HTERT RPE-1 (cell line): ENCODE measurements around the gene ZNF771.
"Not testable (repeated sequence)": the region's sequence is repeated elsewhere in the genome, so short reads cannot be mapped to it uniquely, and the experiment has no call there.

Experiments
- in situ Hi-C: fragments of 300-500 bp; cut with MboI; formaldehyde crosslinking; loops from 4 replicates; pipeline ENCODE4 v1.14.3; 2020; ENCODE audit warnings: low sequenced_read_pairs

Gene ZNF771

DNA sequence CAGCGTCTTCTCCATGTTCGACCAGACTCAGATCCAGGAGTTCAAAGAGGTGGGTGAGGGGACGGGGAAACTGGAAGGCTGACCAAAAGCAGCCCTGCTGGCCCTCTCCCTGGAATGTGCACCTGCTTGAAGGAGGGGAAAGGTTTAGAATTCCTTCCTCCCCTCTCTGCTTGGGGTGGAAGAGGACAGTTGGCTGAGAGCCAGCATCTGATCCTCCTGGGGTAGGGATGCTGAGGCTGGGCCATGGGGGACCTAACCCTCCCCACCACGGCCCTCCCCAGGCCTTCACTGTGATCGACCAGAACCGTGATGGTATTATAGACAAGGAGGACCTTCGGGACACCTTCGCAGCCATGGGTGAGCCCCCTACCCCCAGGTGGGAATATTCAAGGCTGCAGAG lies 31.5 kb upstream of the ZNF771 start:
- in situ Hi-C loops = no loop called here

GRCh38 chr16:30376461-30376902 lies 30.9 kb upstream of the ZNF771 start:
- in situ Hi-C loops = no loop called here

GRCh38 chr16:30377050-30377811 lies 30.2 kb upstream of the ZNF771 start:
- in situ Hi-C loops = no loop called here

GRCh38 chr16:30377812-30378235 lies 29.6 kb upstream of the ZNF771 start:
- in situ Hi-C loops = no loop called here

DNA sequence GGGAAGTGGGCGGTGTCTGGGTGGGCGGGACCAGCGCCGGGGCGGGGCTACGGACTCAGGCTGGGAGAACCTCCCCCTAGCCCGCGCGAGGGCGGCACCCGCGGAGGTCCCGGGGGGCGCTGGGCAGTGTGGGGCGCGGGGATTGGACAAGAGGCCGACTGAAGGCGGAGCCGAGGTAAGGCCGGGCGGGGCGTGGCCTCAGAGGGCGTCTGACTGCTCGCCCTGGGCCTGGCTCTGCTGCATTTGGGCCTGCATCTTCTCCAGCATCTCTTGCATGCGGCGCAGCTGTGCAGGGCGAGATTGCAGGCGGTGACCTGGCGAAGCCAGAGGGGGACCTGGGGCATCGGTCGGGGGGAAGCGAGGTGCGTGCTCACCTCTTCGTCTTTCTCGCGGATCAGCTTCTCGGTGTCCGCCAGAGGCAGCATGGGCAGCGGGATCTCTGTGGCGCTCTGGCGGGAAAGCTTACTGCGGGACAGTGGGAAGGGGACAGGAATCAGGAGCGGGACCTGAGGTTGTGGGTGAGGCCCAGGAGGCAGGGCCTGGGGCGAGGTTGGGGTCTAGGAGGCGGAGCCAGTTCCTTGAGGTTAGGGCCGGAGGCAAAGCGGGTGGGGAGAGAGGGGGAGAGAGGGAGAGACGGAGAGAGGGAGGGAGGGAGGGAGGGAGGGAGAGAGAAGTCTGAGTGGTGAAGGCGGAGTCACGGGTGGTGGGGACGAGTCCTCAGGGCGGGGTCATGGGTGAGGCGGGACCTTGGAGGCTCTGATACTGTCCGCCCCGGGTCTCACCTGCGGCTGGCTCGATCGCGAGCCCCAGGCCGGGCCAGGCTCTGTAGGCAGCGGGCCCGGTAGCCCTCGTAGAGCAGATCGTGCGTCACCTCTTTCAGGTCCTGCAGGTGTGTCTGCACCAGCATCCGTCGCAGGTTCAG lies 28.9 kb upstream of the ZNF771 start:
- in situ Hi-C loops = no loop called here

DNA sequence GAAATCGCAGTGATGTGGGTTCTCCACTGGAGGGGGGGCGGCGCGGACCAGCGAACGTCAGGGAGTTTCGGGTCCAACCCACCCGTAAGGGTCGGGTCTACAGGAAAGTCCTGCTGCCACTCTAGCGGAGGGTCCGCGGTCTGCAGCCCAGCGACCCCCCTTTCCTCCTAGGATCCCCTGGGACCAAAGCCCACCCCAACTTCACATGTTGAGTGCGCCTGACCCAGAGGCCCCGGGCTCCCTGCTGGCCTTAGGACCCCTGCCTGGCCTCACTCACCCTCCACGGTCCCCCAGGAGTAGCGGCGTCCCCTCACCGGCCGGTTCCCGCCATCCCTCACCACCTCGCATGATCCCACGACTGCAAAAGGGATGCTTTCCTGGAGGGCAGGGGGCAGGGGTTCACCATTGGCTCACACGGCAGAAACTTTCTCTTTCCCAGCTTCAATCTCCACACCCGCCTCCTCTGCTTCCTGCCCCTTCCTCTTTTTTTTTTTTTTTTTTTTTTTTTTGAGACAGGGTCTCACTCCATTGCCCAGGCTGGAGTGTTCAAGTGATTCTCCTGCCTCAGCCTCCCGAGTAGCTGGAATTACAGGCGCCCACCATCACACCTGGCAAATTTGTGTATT lies 28.1 kb upstream of the ZNF771 start:
- in situ Hi-C loops = no loop called here

- in situ Hi-C loops = no loop called here
These were observed 27.2 kb upstream of the ZNF771 start for GRCh38 chr16:30380072-30380802.

DNA sequence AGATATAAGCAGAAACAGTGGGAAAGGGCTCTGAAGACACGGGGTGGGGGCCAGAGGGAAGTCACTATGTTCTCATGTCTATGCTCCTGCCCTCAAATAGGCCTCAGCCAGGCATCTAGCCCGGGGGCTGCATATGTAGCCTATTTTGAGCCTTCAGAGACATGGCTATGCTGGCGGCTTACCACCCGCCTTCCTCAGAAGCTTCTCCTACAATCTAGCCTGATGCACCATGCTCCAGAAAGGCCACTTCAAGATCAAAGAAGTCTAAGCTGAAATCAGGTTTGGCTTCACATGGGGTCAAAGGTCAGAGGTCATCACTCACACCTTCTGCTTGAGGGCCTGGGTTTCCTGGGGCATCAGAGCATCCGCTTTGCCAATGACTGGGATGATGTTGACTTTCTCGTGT lies 26.6 kb upstream of the ZNF771 start:
- in situ Hi-C loops = no loop called here

- in situ Hi-C loops = no loop called here
These were observed 25.9 kb upstream of the ZNF771 start for GRCh38 chr16:30381291-30382041.

DNA sequence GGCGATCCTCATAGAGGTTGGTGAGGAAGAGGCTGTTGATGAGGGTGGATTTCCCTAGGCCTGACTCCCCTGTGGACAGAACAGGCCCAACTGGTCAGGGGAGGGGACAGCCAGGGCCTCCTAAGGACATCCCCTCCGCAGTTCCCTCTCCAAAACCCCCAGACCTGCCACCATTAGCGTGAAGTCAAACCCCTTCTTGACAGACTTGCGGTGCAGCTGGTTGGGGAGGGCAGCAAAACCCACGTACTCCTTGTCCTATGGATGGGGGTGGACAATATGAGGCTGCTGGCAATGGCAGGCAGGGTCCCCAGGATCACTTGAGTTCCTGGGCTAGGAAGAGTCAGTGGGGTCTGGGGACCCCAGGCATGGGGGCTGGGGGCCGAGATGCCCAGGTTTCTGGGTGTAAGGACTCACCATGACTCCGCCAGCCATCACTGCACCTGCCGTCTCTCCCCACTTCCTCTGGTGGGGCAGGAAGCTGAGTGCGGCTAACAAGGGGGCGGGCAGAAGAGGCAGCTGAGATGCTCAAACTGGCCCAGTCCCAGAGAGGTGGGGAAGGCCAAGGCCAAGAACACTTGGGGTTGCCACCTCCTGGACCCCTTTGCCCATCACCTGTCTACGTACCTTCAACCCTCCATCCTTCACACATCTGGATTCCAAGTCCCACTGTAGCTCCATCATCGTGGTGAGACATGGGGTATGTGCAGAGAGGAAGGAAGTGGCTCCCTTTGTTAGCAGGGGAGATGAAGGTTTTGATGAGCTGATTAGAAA lies 25.1 kb upstream of the ZNF771 start, which contains the start of gene SEPTIN1:
TSS of gene SEPTIN1 (minus strand) at position 451 of the 771 bp plus-strand sequence. CDS start at position 432, 19 bp downstream.
- in situ Hi-C loops = no loop called here

GRCh38 chr16:30383521-30383920 lies 23.9 kb upstream of the ZNF771 start:
- in situ Hi-C loops = no loop called here

DNA sequence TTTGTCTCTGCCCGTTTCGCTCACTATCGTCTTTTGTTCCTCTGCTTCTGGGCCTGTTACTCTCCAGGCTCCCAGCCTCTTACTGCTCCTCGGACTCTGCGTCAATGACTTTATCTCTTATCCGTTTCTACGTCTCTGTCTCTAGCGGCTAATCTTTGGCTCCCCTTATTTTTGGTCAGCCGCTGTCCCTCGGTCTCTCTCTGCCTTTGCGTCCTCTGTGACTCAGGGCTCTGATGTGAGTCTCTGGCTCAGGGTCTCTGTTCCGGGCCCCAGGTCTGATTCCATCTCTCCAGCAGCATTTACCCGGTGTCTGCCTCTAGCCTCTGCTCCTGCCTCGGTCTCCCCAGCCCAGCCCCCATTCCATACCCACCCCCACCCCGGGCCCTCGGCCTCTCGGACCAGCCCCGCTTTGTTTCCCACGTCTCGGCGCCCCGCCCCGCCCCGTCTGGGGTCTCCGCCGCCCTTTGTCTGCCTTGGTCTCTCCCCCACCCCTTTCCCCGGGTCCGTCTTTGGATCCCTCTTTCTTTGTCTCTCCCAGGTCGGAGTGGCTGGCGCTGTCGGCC lies 12.7 kb upstream of the ZNF771 start:
- in situ Hi-C loops = no loop called here

DNA sequence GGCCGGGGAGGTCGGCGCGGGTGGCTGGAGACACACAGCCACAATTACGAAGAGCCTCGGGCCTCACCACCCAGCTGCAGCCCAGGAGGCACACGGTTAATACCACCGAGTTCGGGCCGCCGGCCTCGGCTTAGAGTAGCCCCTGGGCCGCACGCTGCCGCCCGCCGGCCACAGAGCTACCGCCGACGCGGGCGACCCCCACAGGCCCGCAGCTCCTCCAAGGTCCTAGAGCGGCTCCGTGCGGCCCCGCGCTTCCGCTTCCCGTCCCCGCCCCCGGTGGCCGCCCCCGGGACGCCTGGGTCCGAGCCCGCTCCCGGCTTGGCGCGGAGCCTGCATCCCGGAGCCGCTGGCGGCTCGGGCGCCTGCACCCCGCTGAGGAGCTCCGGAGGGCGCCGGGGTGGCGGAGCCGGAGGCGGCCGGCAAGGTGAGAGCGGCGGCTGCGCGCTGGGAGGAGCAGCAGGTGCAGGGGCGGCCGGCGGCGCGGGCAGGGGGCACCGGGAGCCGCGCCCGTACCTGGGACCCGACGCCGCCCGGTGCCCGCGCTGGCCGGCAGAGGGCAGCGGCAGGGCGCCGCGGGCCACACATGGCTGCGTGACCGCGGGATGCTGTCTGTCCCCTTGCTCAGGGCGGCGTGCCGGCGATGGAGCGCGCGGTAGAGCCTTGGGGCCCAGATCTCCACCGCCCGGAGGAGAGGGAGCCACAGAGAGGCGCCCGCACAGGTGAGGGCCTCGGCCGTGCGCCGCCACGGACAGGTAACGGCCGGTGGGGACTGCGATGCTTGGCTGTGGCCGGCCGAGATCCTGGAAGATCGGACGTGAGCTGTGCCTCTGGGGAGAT lies 12.0 kb upstream of the ZNF771 start, which contains the start of gene ZNF48:
TSS of gene ZNF48 (plus strand) at position 266 of the 837 bp plus-strand sequence. CDS start at position 641, 375 bp downstream.
- in situ Hi-C loops = no loop called here

- in situ Hi-C loops = no loop called here
These were observed 11.3 kb upstream of the ZNF771 start for GRCh38 chr16:30395992-30396585.

DNA sequence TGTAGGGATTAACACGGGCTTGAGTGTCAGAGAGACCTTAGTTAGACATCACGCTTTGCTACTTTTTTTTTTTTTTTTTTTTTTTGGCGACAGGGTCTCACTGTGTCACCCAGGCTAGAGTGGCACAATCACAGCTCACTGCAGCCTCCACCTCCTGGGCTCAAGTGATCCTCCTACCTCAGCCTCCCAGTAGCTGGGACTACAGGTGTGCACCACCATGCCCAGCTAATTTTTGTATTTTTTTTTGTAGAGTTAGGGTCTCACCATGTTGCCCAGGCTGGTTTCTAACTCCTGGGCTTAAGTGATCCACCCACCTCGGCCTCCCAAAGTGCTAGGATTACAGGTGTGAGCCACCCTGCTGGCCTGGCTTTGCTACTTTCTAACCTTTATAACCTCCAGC lies 10.8 kb upstream of the ZNF771 start:
- in situ Hi-C loops = not testable (repeated sequence)

DNA sequence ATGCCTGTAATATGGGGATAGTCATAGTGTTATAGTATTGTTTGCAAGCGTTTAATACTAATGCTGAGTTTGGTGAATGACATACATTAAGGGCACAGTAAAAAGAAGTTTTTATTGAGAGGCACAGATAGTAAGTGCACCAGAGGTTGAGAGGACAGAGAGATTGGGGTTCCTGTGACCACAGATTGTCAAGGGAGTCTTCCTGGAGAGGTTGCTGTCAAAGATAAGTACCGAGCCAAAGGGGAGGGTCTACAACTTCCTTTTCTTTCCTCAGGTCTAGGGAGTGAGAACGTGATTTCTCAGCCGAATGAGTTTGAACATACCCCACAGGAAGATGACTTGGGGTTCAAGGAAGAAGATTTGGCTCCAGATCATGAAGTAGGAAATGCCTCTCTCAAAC lies 10.3 kb upstream of the ZNF771 start:
- in situ Hi-C loops = no loop called here
